Prostate gland (tissue), 2 donors: Measurements from ENCODE around the gene HMGCS1.

Experiments used
- CTCF ChIP-seq, 4 experiments: fragments of 200-600 bp in 2 of 4; fragments of 450-650 bp in 2 of 4; sonication (generic) in 2 of 4; IDR thresholded peaks; 1 replicate in 3 of 4; 2 replicates in 1 of 4; pipeline ENCODE4 v1.5.1; 2016 to 2019; ENCODE audit warnings: antibody characterized with exemption in 4 of 4, mild to moderate bottlenecking in 2 of 4, moderate library complexity in 2 of 4
- POLR2A ChIP-seq: fragments of 450-650 bp; IDR thresholded peaks from one replicate; pipeline ENCODE4 v1.6.1; 2016; ENCODE audit warnings: antibody characterized with exemption, mild to moderate bottlenecking

GRCh38 chr5:43336159-43336558 lies 22.9 kb upstream of the HMGCS1 start:
- TF ChIP-seq CTCF (IDR thresholded peaks at IDR 0.05) (no peak), POLR2A (no peak)
